Measurements from ENCODE around the gene GGT6. TPM values are rescaled to one million over a fixed set of nuclear protein-coding genes. Genes with fewer than 3 reads are reported as not detected.

Gene GGT6
- total RNA-seq, 1 donor from 2014 or later: not detected

GRCh38 chr17:4576161-4576558 is 15.8 kb upstream of the GGT6 start:
- intact Hi-C loops (cut with micrococcal nuclease): no loop called here

- intact Hi-C loops (cut with micrococcal nuclease): no loop called here
These were observed 14.2 kb upstream of the GGT6 start for GRCh38 chr17:4574448-4575045.

GRCh38 chr17:4573669-4574068 is 13.3 kb upstream of the GGT6 start:
- intact Hi-C loops (cut with micrococcal nuclease): no loop called here

- intact Hi-C loops (cut with micrococcal nuclease): no loop called here
These were observed 12.7 kb upstream of the GGT6 start for GRCh38 chr17:4573115-4573514.

GRCh38 chr17:4572131-4572530 is 11.8 kb upstream of the GGT6 start:
- intact Hi-C loops (cut with micrococcal nuclease): no loop called here

- intact Hi-C loops (cut with micrococcal nuclease): loop anchor here (10.0 kb wide), 1 partner anchor 145 kb away; the partner anchor contains the start of gene ARRB2
These were observed 9.2 kb upstream of the GGT6 start for GRCh38 chr17:4569591-4569990.

GRCh38 chr17:4566785-4567184 is 6.4 kb upstream of the GGT6 start:
- intact Hi-C loops (cut with micrococcal nuclease): loop anchor here (2.0 to 10.0 kb wide), 2 partner anchors 148 to 322 kb away; partner anchors contain the start of gene ARRB2

- intact Hi-C loops (cut with micrococcal nuclease): loop anchor here (1.0 to 10.0 kb wide), 3 partner anchors 61 to 323 kb away; partner anchors contain the start of gene ARRB2
These were observed 5.1 kb upstream of the GGT6 start for GRCh38 chr17:4565209-4566141.

GRCh38 chr17:4562015-4562969 is 1.9 kb upstream of the GGT6 start:
- intact Hi-C loops (cut with micrococcal nuclease): loop anchor here (10.0 kb wide), 1 partner anchor 153 kb away; the partner anchor contains the start of gene ARRB2

GRCh38 chr17:4560837-4561256 is 470 bp upstream of the GGT6 start:
- intact Hi-C loops (cut with micrococcal nuclease): loop anchor here (10.0 kb wide), 1 partner anchor 154 kb away; the partner anchor contains the start of gene ARRB2

- intact Hi-C loops (cut with micrococcal nuclease): loop anchor here (5.0 to 10.0 kb wide), 2 partner anchors 155 to 232 kb away; partner anchors contain the start of gene ARRB2
These were observed 411 bp downstream of the GGT6 start for GRCh38 chr17:4559966-4560365.

- intact Hi-C loops (cut with micrococcal nuclease): loop anchor here (5.0 kb wide), 1 partner anchor 233 kb away; no protein-coding TSS in a partner anchor
These were observed 1.1 kb downstream of the GGT6 start for GRCh38 chr17:4559139-4559791.

GRCh38 chr17:4558347-4558971 is 1.9 kb downstream of the GGT6 start:
- intact Hi-C loops (cut with micrococcal nuclease): loop anchor here (5.0 kb wide), 1 partner anchor 234 kb away; no protein-coding TSS in a partner anchor

- intact Hi-C loops (cut with micrococcal nuclease): loop anchor here (5.0 kb wide), 1 partner anchor 235 kb away; no protein-coding TSS in a partner anchor
These were observed 2.6 kb downstream of the GGT6 start for GRCh38 chr17:4557626-4558346.

GRCh38 chr17:4556996-4557395 is 3.4 kb downstream of the GGT6 start:
- intact Hi-C loops (cut with micrococcal nuclease): loop anchor here (5.0 kb wide), 1 partner anchor 235 kb away; no protein-coding TSS in a partner anchor

- intact Hi-C loops (cut with micrococcal nuclease): loop anchor here (1.0 to 5.0 kb wide), 2 partner anchors 236 to 292 kb away; no protein-coding TSS in a partner anchor
These were observed 4.3 kb downstream of the GGT6 start for GRCh38 chr17:4555873-4556759.

- intact Hi-C loops (cut with micrococcal nuclease): loop anchor here (1.0 to 5.0 kb wide), 2 partner anchors 237 to 291 kb away; no protein-coding TSS in a partner anchor
These were observed 5.2 kb downstream of the GGT6 start, which contains the start of gene MYBBP1A for GRCh38 chr17:4554997-4555799. TSS of gene MYBBP1A (minus strand) at chr17:4555384. CDS start at chr17:4555324, 60 bp downstream.

Measured in T-helper 2 cell treated with Interferon-gamma antibody and Interleukin-4, amounts not matched to agents 100 ng/mL and 5 ng/mL, for 36 hours (primary cell).